Peyer's patch (tissue), 4 donors: ENCODE measurements around the gene TMEM198.

ENCODE experiments used
- CTCF ChIP-seq, 6 experiments: fragments of 450-650 bp in 4 of 6; fragments of 200-600 bp in 2 of 6; sonication (generic) in 1 of 6; IDR thresholded peaks; one replicate each; pipeline ENCODE4 v1.5.1; 2017 to 2019; ENCODE audit warnings: antibody characterized with exemption in 6 of 6, mild to moderate bottlenecking in 3 of 6, moderate library complexity in 1 of 6
- POLR2A ChIP-seq, 2 donors: fragments of 450-650 bp; IDR thresholded peaks; one replicate each; pipeline ENCODE4 v1.5.1; 2017; ENCODE audit warnings: antibody characterized with exemption in 2 of 2, mild to moderate bottlenecking in 2 of 2, moderate library complexity in 2 of 2

GRCh38 chr2:219538956-219539788, 4.7 kb upstream of the TMEM198 start:
- TF ChIP-seq CTCF (IDR thresholded peaks at IDR 0.05) (no peak), POLR2A (IDR thresholded peaks at IDR 0.05) (no peak)
